Endodermal cell (in vitro differentiated cells): ENCODE measurements around the gene SPRR5. TPM values are rescaled to one million over a fixed set of nuclear protein-coding genes. Genes with fewer than 3 reads are reported as not detected.

ENCODE experiments used
- DNase-seq: peaks from one replicate; pipeline ENCODE4 v3.0.0-alpha.2; 2017
- H3K27ac ChIP-seq: 2 replicates; pipeline ENCODE4 v1.5.1; 2013; ENCODE audit warnings: mild to moderate bottlenecking, low read depth, low read length, moderate library complexity
- H3K27me3 ChIP-seq: 2 replicates; pipeline ENCODE4 v1.6.1; 2013; ENCODE audit warnings: mild to moderate bottlenecking, low read length, moderate library complexity; ENCODE audit not compliant: insufficient read depth, control insufficient read depth, poor library complexity, severe bottlenecking
- H3K36me3 ChIP-seq: 2 replicates; pipeline ENCODE4 v1.7.0; 2013; ENCODE audit warnings: mild to moderate bottlenecking, low read length, moderate library complexity; ENCODE audit not compliant: control insufficient read depth, insufficient read depth
- H3K4me1 ChIP-seq: one replicate; pipeline ENCODE4 v1.7.0; 2013; ENCODE audit warnings: low read length; ENCODE audit not compliant: control insufficient read depth, insufficient read depth
- H3K4me3 ChIP-seq: 2 replicates; pipeline ENCODE4 v1.5.1; 2013; ENCODE audit warnings: mild to moderate bottlenecking, low read length, moderate library complexity
- H3K9ac ChIP-seq: 2 replicates; pipeline ENCODE4 v1.6.1; 2013; ENCODE audit warnings: mild to moderate bottlenecking, low read length, moderate library complexity; ENCODE audit not compliant: poor library complexity, severe bottlenecking; ENCODE audit errors: extremely low read depth
- H3K9me3 ChIP-seq: 2 replicates; pipeline ENCODE4 v1.6.1; 2013; ENCODE audit warnings: mild to moderate bottlenecking, low read length, moderate library complexity; ENCODE audit not compliant: control insufficient read depth
- H3K27ac Mint-ChIP-seq: 2 replicates; pipeline ENCODE4 v1.8.0; 2020; ENCODE audit warnings: mixed read lengths
- H3K27me3 Mint-ChIP-seq: 2 replicates; pipeline ENCODE4 v1.8.0; 2021; ENCODE audit warnings: mild to moderate bottlenecking, mixed read lengths; ENCODE audit not compliant: insufficient read depth
- H3K36me3 Mint-ChIP-seq: 2 replicates; pipeline ENCODE4 v1.8.0; 2020; ENCODE audit warnings: low read depth, mixed read lengths
- H3K4me1 Mint-ChIP-seq: 2 replicates; pipeline ENCODE4 v1.8.0; 2020; ENCODE audit warnings: mixed read lengths
- H3K4me3 Mint-ChIP-seq: 2 replicates; pipeline ENCODE4 v1.8.0; 2020; ENCODE audit warnings: mild to moderate bottlenecking, moderate library complexity, mixed read lengths
- H3K9me3 Mint-ChIP-seq: 2 replicates; pipeline ENCODE4 v1.8.0; 2020; ENCODE audit warnings: mild to moderate bottlenecking, mixed read lengths
- CTCF ChIP-seq: fragments of 200-600 bp; sonication (generic); conservative IDR thresholded peaks from 2 replicates; pipeline ENCODE4 v1.5.0; 2021; ENCODE audit warnings: antibody characterized with exemption, mild to moderate bottlenecking
- WGBS, 2 experiments: methylation state at CpG; one replicate each; pipeline versions ENCODE4 v1.1.5 to v1.1.7; 2013; ENCODE audit warnings: missing lambda C conversion rate in 2 of 2, mixed read lengths in 1 of 2; ENCODE audit not compliant: insufficient coverage in 1 of 2, insufficient read length in 1 of 2; 5-methylcytosine and 5-hydroxymethylcytosine counted together
- total RNA-seq, 2 donors: library from RNA; stranded (reverse); fragmentation: NEBNext Ultra II Directional in 1 of 2; extraction: Animal tissue kit (Norgen Biotek cat#: 25700) in 1 of 2; gene quantifications; 2 replicates in 1 of 2; 3 replicates in 1 of 2; pipeline ENCODE4 v1.2.1, GENCODE V29; 2021

SPRR5 gene
- total RNA-seq, 2 donors from 2014 or later: not detected

- H3K27me3 Mint-ChIP-seq: peaks cover 3% of the 10 kb centered on the region
- no peaks in the 10 kb centered on the region for H3K36me3 Mint-ChIP-seq
These were observed 20.2 kb downstream of the SPRR5 start for GRCh38 chr1:152967201-152967600.

GRCh38 chr1:152968248-152968647 lies 21.2 kb downstream of the SPRR5 start:
- DNase-seq: no peak
- Histone ChIP-seq H3K27me3 (no peaks in the 10 kb centered on the region), H3K4me1 (no peaks in the 10 kb centered on the region), H3K4me3 (no peak overlapping the region), H3K36me3 (no peaks in the 10 kb centered on the region), H3K9ac (no peak overlapping the region), H3K9me3 (peaks cover 11% of the 10 kb centered on the region), H3K27ac (no peak overlapping the region)
- no peak for TF ChIP-seq CTCF
- WGBS, 2 experiments: 54 to 71% methylated on average over 1 to 2 of the region's 2 CpGs
- Mint-ChIP-seq H3K36me3 (no peaks in the 10 kb centered on the region), H3K27me3 (peaks cover 3% of the 10 kb centered on the region), H3K9me3 (peaks cover 44% of the 10 kb centered on the region), H3K27ac (no peak overlapping the region), H3K4me1 (no peaks in the 10 kb centered on the region), H3K4me3 (no peak overlapping the region)

More at GRCh38 chr1:152967201-152967600, 20.2 kb downstream of the SPRR5 start:
- H3K27me3 ChIP-seq: no peaks in the 10 kb centered on the region
- no peaks in the 10 kb centered on the region for H3K4me1 ChIP-seq
- H3K36me3 ChIP-seq: no peaks in the 10 kb centered on the region
- Mint-ChIP-seq H3K4me1 (peaks cover 1% of the 10 kb centered on the region), H3K9me3 (peaks cover 42% of the 10 kb centered on the region), H3K27ac (no peak overlapping the region), H3K4me3 (no peak overlapping the region)
- DNase-seq: no peak
- no peak overlapping the region for H3K4me3 ChIP-seq
- H3K9ac ChIP-seq: no peak overlapping the region
- H3K27ac ChIP-seq: no peak overlapping the region
- 71 to 75% methylated on average over 1 to 7 of the region's 7 CpGs for WGBS, 2 experiments
- no peak for TF ChIP-seq CTCF
- H3K9me3 ChIP-seq: peaks cover 18% of the 10 kb centered on the region

GRCh38 chr1:152969036-152969435 lies 22.0 kb downstream of the SPRR5 start:
- H3K27ac Mint-ChIP-seq: no peak overlapping the region
- H3K4me3 Mint-ChIP-seq: no peak overlapping the region
- no peaks in the 10 kb centered on the region for H3K36me3 ChIP-seq
- H3K4me3 ChIP-seq: no peak overlapping the region
- peaks cover 9% of the 10 kb centered on the region for H3K9me3 ChIP-seq
- H3K9ac ChIP-seq: no peak overlapping the region
- H3K4me1 Mint-ChIP-seq: no peaks in the 10 kb centered on the region
- TF ChIP-seq CTCF: no peak
- H3K9me3 Mint-ChIP-seq: peaks cover 45% of the 10 kb centered on the region
- H3K27ac ChIP-seq: no peak overlapping the region
- no peaks in the 10 kb centered on the region for H3K27me3 ChIP-seq
- no peaks in the 10 kb centered on the region for H3K36me3 Mint-ChIP-seq
- WGBS, 2 experiments: 45 to 71% methylated on average over 2 of the region's 2 CpGs
- H3K4me1 ChIP-seq: no peaks in the 10 kb centered on the region
- peaks cover 7% of the 10 kb centered on the region for H3K27me3 Mint-ChIP-seq
- no peak for DNase-seq
